GM20000 (cell line): Measurements from ENCODE around the gene CACNA2D1.

Experiments used
- DNase-seq: peaks from one replicate; pipeline ENCODE4 v3.0.0; 2012; ENCODE audit warnings: low spot score
- CTCF ChIP-seq: IDR thresholded peaks from 2 replicates; pipeline ENCODE4 v1.5.1; 2012; ENCODE audit warnings: mild to moderate bottlenecking, control low read depth; ENCODE audit errors: extremely low read depth, missing control alignments

Gene CACNA2D1

GRCh38 chr7:82126576-82126975, 317.0 kb downstream of the CACNA2D1 start:
- DNase-seq, result no peak
- TF ChIP-seq CTCF, result no peak

GRCh38 chr7:82124445-82124844, 319.1 kb downstream of the CACNA2D1 start:
- no peak for DNase-seq
- TF ChIP-seq CTCF, result no peak

GRCh38 chr7:82122275-82122674, 321.3 kb downstream of the CACNA2D1 start:
- TF ChIP-seq CTCF, result no peak
- DNase-seq, result no peak

GRCh38 chr7:82114237-82114636, 329.3 kb downstream of the CACNA2D1 start:
- TF ChIP-seq CTCF, result no peak
- no peak for DNase-seq

- no peak for DNase-seq
- no peak for TF ChIP-seq CTCF
Observed at GRCh38 chr7:82110146-82110840, 333.3 kb downstream of the CACNA2D1 start.

GRCh38 chr7:82109288-82109687, 334.3 kb downstream of the CACNA2D1 start:
- no peak for TF ChIP-seq CTCF
- DNase-seq, result no peak

GRCh38 chr7:82106201-82106600, 337.4 kb downstream of the CACNA2D1 start:
- no peak for TF ChIP-seq CTCF
- DNase-seq, result no peak
